Measurements from ENCODE around the gene SLC38A6. TPM values are rescaled to one million over a fixed set of nuclear protein-coding genes. Genes with fewer than 3 reads are reported as not detected.

SLC38A6 gene
- total RNA-seq, result 14.1 and 18.3 TPM in 2 replicates

DNA sequence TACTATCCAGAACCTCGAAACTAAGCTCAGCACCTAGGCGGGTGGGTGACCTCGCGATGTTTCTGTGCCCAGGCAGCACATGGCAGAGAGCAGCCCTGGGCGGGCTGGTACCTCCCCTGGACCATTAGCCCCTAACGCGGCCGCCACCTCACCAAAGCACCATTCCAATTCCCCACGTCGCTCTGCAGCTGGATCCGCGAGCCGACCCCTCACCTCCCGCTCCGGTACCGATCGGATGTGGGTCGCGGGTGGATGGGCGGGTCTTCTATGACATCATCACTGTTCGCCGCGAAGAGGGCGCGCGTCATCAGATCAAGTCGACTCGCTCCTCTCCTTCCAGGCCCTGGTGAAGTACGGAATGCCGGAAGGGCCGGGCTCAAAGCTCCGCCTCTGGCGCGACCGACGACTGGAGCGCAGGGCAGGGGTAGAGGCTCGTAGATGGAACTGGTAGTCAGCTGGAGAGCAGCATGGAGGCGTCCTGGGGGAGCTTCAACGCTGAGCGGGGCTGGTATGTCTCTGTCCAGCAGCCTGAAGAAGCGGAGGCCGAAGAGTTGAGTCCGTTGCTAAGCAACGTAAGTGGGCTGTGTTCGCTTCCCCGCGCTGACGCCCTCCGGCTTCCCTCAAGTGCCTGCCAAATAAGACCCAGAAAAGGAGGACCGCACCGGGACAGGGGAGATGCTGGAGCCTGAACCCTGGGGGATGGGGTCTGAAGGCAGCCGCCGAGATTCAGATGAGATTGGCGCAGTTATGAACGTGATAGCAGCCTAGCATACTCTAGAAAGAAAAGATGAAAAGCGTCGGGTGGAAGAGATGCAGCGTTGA, at the start of gene SLC38A6, which contains the start of gene TRMT5:
TSS of gene SLC38A6 (plus strand) at position 435 of the 822 bp plus-strand sequence. CDS start at position 468, 33 bp downstream.
TSS of gene TRMT5 (minus strand) at position 269 of the 822 bp plus-strand sequence. CDS start at position 163, 106 bp downstream.

Other genes with a start within 250 kb of the SLC38A6 start
- 31.9 and 38.9 TPM in 2 replicates for gene MNAT1, start 246.5 kb upstream of the SLC38A6 start, total RNA-seq
- 9.7 and 9.8 TPM in 2 replicates for gene TRMT5, start 166 bp upstream of the SLC38A6 start, total RNA-seq

All from bronchus fibroblast of lung (primary cell).